ENCODE data around the gene SEC24A. TPM values are rescaled to one million over a fixed set of nuclear protein-coding genes. Genes with fewer than 3 reads are reported as not detected.
"Not testable (repeated sequence)": the region's sequence is repeated elsewhere in the genome, so short reads cannot be mapped to it uniquely, and the experiment has no call there.

The SEC24A gene
- total RNA-seq, 1 experiment from 2014 or later: 30.4 TPM

DNA sequence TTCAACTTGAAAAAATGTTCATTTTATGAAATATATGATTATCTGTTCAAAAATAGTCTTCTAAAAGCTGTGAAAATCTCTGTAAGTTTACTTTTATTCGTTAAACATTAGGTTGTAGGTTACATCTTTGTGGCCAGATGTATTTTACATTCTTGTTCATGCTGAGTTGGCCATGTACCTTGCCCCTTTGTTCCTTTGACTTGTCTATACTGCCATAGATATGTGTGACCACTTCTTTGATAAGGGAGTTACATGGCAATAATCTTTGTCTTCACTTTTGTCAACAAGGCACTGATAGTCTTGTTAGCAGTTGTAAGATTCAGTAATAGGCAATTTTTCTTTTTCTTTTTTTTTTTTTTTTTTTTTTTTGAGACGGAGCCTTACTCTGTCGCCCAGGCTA lies 15.9 kb downstream of the SEC24A start:
- H3K27me3 Mint-ChIP-seq (ENCODE audit: low read depth): no peaks in the 10 kb centered on the region
- Histone ChIP-seq H2AK5ac (ENCODE audit: insufficient read length, low read length) (no peak overlapping the region), H2BK20ac (ENCODE audit: low read depth, low read length, poor library complexity, severe bottlenecking) (no peak overlapping the region), H2BK12ac (ENCODE audit: insufficient read length, low read depth, low read length) (no peak overlapping the region), H4K20me1 (ENCODE audit: control insufficient read depth, insufficient read depth, insufficient read length) (no peaks in the 10 kb centered on the region), H3K27ac (ENCODE audit: insufficient read length, low read depth, low read length) (no peak overlapping the region), H3K79me1 (ENCODE audit: insufficient read depth, low read depth, low read length, poor library complexity, severe bottlenecking) (no peaks in the 10 kb centered on the region), H2BK15ac (ENCODE audit: low read depth, low read length) (no peak overlapping the region), H4K8ac (replicated peaks; ENCODE audit: insufficient read length, low read depth, low read length) (no peak overlapping the region), H3K18ac (ENCODE audit: insufficient read length, low read depth, low read length) (no peak overlapping the region), H3K23me2 (ENCODE audit: insufficient read length, low read depth, low read length, poor library complexity, severe bottlenecking) (no peaks in the 10 kb centered on the region), H2BK120ac (ENCODE audit: low read depth, low read length, poor library complexity, severe bottlenecking) (no peak overlapping the region), H2AFZ (ENCODE audit: low read length) (no peak overlapping the region), H3K4me1 (ENCODE audit: insufficient read depth, low read length) (no peaks in the 10 kb centered on the region), H3K79me2 (ENCODE audit: insufficient read depth, low read length) (peaks cover 4% of the 10 kb centered on the region; the same call in 1 of the 2 replicates), H3T11ph (ENCODE audit: low read length) (no peak overlapping the region), H3K9me3 (ENCODE audit: control insufficient read depth, low read depth, low read length) (no peaks in the 10 kb centered on the region), H3K14ac (ENCODE audit: insufficient read depth, low read length) (no peak overlapping the region), H4K91ac (ENCODE audit: insufficient read length, low read depth, low read length) (no peak overlapping the region), H3K27me3 (ENCODE audit: insufficient read depth, low read length) (no peaks in the 10 kb centered on the region), H2BK5ac (ENCODE audit: insufficient read length, low read length) (no peak overlapping the region), H3K9ac (ENCODE audit: extremely low read depth, insufficient read length, low read length) (no peak overlapping the region), H3K4ac (ENCODE audit: low read depth, low read length) (no peak overlapping the region), H3K56ac (ENCODE audit: insufficient read length, low read depth, low read length) (no peak overlapping the region), H3K23ac (ENCODE audit: insufficient read length, low read depth, low read length) (no peak overlapping the region), H4K5ac (ENCODE audit: insufficient read length, low read depth, low read length) (no peak overlapping the region), H3K4me2 (ENCODE audit: insufficient read depth, insufficient read length, low read length) (no peak overlapping the region)
- peaks cover 8 to 34% (median 25%) of the 10 kb centered on the region in 3 experiments; a peak in 6 of 7 replicates for H3K36me3 Mint-ChIP-seq (ENCODE audit: insufficient read depth in 1 of 3, low read depth in 3 of 3)
- H3K4me1 Mint-ChIP-seq: peaks cover 0 to 3% of the 10 kb centered on the region in 2 experiments; a peak in 1 of 4 replicates
- WGBS (ENCODE audit: extremely low coverage, insufficient read length, low lambda C conversion rate): no CpG with 5 or more reads among the region's 3 CpGs
- DNase-seq: no peak
- no peak overlapping the region for H3K4me3 Mint-ChIP-seq
- no peak overlapping the region for H3K27ac Mint-ChIP-seq
- TF ChIP-seq, protein P1, sequence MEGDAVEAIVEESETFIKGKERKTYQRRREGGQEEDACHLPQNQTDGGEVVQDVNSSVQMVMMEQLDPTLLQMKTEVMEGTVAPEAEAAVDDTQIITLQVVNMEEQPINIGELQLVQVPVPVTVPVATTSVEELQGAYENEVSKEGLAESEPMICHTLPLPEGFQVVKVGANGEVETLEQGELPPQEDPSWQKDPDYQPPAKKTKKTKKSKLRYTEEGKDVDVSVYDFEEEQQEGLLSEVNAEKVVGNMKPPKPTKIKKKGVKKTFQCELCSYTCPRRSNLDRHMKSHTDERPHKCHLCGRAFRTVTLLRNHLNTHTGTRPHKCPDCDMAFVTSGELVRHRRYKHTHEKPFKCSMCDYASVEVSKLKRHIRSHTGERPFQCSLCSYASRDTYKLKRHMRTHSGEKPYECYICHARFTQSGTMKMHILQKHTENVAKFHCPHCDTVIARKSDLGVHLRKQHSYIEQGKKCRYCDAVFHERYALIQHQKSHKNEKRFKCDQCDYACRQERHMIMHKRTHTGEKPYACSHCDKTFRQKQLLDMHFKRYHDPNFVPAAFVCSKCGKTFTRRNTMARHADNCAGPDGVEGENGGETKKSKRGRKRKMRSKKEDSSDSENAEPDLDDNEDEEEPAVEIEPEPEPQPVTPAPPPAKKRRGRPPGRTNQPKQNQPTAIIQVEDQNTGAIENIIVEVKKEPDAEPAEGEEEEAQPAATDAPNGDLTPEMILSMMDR (conservative IDR thresholded peaks at IDR 0.05): no peak
- H3K9me3 Mint-ChIP-seq: no peaks in the 10 kb centered on the region

DNA sequence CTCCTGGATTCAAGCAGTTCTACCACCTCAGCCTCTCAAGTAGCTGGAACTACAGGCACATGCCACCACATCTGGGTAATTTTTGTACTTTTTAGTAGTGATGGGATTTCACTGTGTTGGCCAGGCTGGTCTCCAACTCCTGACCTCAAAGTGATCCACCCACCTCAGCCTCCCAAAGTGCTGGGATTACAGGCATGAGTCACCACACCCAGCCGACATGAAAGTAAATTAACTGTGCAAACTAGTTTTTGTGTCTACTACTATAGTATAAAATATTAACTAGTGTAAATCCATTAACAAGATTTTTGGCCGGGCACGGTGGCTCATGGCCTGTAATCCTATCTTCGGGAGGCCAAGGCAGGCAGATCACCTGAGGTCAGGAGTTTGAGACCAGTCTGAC lies 25.0 kb downstream of the SEC24A start:
- H3K27ac ChIP-seq (ENCODE audit: insufficient read length, low read depth, low read length); H3K27ac Mint-ChIP-seq; H2BK5ac ChIP-seq (ENCODE audit: insufficient read length, low read length); H2BK120ac ChIP-seq (ENCODE audit: low read depth, low read length, poor library complexity, severe bottlenecking); H3K4me2 ChIP-seq (ENCODE audit: insufficient read depth, insufficient read length, low read length); H3T11ph ChIP-seq (ENCODE audit: low read length); H3K18ac ChIP-seq (ENCODE audit: insufficient read length, low read depth, low read length); H4K5ac ChIP-seq (ENCODE audit: insufficient read length, low read depth, low read length); H3K4ac ChIP-seq (ENCODE audit: low read depth, low read length); H3K56ac ChIP-seq (ENCODE audit: insufficient read length, low read depth, low read length); H3K4me3 Mint-ChIP-seq; H4K20me1 ChIP-seq (ENCODE audit: control insufficient read depth, insufficient read depth, insufficient read length); H3K27me3 Mint-ChIP-seq (ENCODE audit: low read depth); H4K91ac ChIP-seq (ENCODE audit: insufficient read length, low read depth, low read length); H3K4me1 Mint-ChIP-seq; H3K14ac ChIP-seq (ENCODE audit: insufficient read depth, low read length); H3K23ac ChIP-seq (ENCODE audit: insufficient read length, low read depth, low read length); H2AFZ ChIP-seq (ENCODE audit: low read length); H3K9me3 Mint-ChIP-seq; H3K9ac ChIP-seq (ENCODE audit: extremely low read depth, insufficient read length, low read length); H3K79me1 ChIP-seq (ENCODE audit: insufficient read depth, low read depth, low read length, poor library complexity, severe bottlenecking); H3K27me3 ChIP-seq (ENCODE audit: insufficient read depth, low read length); H2BK15ac ChIP-seq (ENCODE audit: low read depth, low read length); H2BK20ac ChIP-seq (ENCODE audit: low read depth, low read length, poor library complexity, severe bottlenecking); H2AK5ac ChIP-seq (ENCODE audit: insufficient read length, low read length); DNase-seq; H2BK12ac ChIP-seq (ENCODE audit: insufficient read length, low read depth, low read length); H3K9me3 ChIP-seq (ENCODE audit: control insufficient read depth, low read depth, low read length); H3K4me1 ChIP-seq (ENCODE audit: insufficient read depth, low read length); H4K8ac ChIP-seq (replicated peaks; ENCODE audit: insufficient read length, low read depth, low read length); H3K23me2 ChIP-seq (ENCODE audit: insufficient read length, low read depth, low read length, poor library complexity, severe bottlenecking); H3K79me2 ChIP-seq (ENCODE audit: insufficient read depth, low read length): not testable (repeated sequence)
- WGBS (ENCODE audit: extremely low coverage, insufficient read length, low lambda C conversion rate): no CpG with 5 or more reads among the region's 4 CpGs
- H3K36me3 Mint-ChIP-seq (ENCODE audit: insufficient read depth in 1 of 3, low read depth in 3 of 3): peaks cover 1 to 54% (median 23%) of the 10 kb centered on the region in 3 experiments; a peak in 6 of 7 replicates
